ENCODE measurements around the gene NEK4. TPM values are rescaled to one million over a fixed set of nuclear protein-coding genes. Genes with fewer than 3 reads are reported as not detected.

The NEK4 gene
- total and polyA plus RNA-seq, 10 of the 15 experiments (the other 5 are each of a cell fraction or from before 2014, with no cell fraction given), result 7.0 to 29.1 (median 16.4) TPM

DNA sequence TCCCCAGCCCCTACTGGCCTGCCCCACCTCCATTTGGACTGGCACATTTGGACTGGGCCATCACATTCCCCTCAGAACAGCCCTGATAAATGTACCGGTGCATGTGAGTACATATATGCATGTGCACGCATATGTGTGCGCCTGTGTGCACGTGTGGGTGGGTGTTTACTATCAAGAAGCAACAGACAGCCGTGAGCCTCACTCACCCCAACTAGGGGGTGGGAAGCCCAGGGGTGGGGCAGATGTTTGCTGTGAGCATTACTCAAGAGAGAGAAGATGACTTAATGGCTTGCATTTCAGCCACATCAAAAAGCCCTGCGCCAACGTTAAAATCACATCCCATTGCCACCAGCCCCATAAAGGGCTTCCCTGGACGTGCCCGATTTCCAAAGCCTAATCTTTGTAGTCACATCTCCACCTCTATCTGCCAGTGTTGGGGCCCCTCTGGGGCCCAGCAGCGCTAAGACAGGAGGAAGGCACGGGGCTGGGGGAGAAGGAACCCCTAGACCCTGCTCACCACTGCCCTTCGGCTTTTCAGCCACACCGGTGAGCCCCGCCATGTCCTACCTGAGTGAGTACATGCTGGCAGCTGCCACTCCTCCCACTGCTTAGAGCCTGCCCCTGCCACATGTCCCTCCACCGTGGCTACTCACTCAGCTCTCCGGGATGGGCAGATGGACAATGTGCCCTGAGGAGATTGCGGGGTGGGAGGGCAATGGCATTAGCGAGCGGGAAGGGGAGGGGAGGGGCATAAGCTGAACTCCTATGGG, 34.7 kb upstream of the NEK4 start:
- intact Hi-C loops (cut with micrococcal nuclease; ENCODE audit: unreplicated experiment), result no loop called here
- CTCF ChIA-PET, result no interaction called here
- WGBS (ENCODE audit: insufficient coverage, insufficient replicate concordance, low lambda C conversion rate, missing lambda C conversion rate), result 56% methylated on average over 16 of the region's 19 CpGs
- no peak for TF ChIP-seq RAD51 (IDR thresholded peaks at IDR 0.05)
- no peak for TF ChIP-seq WRNIP1 (IDR thresholded peaks at IDR 0.05; ENCODE audit: borderline replicate concordance, low read depth, low read length)
- TF ChIP-seq, protein P1, sequence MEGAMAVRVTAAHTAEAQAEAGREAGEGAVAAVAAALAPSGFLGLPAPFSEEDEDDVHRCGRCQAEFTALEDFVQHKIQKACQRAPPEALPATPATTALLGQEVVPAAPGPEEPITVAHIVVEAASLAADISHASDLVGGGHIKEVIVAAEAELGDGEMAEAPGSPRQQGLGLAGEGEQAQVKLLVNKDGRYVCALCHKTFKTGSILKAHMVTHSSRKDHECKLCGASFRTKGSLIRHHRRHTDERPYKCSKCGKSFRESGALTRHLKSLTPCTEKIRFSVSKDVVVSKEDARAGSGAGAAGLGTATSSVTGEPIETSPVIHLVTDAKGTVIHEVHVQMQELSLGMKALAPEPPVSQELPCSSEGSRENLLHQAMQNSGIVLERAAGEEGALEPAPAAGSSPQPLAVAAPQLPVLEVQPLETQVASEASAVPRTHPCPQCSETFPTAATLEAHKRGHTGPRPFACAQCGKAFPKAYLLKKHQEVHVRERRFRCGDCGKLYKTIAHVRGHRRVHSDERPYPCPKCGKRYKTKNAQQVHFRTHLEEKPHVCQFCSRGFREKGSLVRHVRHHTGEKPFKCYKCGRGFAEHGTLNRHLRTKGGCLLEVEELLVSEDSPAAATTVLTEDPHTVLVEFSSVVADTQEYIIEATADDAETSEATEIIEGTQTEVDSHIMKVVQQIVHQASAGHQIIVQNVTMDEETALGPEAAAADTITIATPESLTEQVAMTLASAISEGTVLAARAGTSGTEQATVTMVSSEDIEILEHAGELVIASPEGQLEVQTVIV (IDR thresholded peaks at IDR 0.05; ENCODE audit: borderline replicate concordance, partially characterized antibody), result no peak
- no peak for TF ChIP-seq EZH2 (IDR thresholded peaks at IDR 0.05; ENCODE audit: borderline replicate concordance, control insufficient read depth, low read depth, low read length)
- TF ChIP-seq GATAD2B (conservative IDR thresholded peaks at IDR 0.05; ENCODE audit: low read depth), result no peak
- TF ChIP-seq IKZF2 (IDR thresholded peaks at IDR 0.05), result no peak
- TF ChIP-seq, protein P2, sequence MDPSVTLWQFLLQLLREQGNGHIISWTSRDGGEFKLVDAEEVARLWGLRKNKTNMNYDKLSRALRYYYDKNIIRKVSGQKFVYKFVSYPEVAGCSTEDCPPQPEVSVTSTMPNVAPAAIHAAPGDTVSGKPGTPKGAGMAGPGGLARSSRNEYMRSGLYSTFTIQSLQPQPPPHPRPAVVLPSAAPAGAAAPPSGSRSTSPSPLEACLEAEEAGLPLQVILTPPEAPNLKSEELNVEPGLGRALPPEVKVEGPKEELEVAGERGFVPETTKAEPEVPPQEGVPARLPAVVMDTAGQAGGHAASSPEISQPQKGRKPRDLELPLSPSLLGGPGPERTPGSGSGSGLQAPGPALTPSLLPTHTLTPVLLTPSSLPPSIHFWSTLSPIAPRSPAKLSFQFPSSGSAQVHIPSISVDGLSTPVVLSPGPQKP (IDR thresholded peaks at IDR 0.05; ENCODE audit: low read depth, low read length), result no peak
- TF ChIP-seq, protein P3, sequence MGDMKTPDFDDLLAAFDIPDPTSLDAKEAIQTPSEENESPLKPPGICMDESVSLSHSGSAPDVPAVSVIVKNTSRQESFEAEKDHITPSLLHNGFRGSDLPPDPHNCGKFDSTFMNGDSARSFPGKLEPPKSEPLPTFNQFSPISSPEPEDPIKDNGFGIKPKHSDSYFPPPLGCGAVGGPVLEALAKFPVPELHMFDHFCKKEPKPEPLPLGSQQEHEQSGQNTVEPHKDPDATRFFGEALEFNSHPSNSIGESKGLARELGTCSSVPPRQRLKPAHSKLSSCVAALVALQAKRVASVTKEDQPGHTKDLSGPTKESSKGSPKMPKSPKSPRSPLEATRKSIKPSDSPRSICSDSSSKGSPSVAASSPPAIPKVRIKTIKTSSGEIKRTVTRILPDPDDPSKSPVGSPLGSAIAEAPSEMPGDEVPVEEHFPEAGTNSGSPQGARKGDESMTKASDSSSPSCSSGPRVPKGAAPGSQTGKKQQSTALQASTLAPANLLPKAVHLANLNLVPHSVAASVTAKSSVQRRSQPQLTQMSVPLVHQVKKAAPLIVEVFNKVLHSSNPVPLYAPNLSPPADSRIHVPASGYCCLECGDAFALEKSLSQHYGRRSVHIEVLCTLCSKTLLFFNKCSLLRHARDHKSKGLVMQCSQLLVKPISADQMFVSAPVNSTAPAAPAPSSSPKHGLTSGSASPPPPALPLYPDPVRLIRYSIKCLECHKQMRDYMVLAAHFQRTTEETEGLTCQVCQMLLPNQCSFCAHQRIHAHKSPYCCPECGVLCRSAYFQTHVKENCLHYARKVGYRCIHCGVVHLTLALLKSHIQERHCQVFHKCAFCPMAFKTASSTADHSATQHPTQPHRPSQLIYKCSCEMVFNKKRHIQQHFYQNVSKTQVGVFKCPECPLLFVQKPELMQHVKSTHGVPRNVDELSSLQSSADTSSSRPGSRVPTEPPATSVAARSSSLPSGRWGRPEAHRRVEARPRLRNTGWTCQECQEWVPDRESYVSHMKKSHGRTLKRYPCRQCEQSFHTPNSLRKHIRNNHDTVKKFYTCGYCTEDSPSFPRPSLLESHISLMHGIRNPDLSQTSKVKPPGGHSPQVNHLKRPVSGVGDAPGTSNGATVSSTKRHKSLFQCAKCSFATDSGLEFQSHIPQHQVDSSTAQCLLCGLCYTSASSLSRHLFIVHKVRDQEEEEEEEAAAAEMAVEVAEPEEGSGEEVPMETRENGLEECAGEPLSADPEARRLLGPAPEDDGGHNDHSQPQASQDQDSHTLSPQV (IDR thresholded peaks at IDR 0.05), result no peak
- TF ChIP-seq KDM1A (IDR thresholded peaks at IDR 0.05; ENCODE audit: borderline replicate concordance), result no peak
- TF ChIP-seq, protein P4, sequence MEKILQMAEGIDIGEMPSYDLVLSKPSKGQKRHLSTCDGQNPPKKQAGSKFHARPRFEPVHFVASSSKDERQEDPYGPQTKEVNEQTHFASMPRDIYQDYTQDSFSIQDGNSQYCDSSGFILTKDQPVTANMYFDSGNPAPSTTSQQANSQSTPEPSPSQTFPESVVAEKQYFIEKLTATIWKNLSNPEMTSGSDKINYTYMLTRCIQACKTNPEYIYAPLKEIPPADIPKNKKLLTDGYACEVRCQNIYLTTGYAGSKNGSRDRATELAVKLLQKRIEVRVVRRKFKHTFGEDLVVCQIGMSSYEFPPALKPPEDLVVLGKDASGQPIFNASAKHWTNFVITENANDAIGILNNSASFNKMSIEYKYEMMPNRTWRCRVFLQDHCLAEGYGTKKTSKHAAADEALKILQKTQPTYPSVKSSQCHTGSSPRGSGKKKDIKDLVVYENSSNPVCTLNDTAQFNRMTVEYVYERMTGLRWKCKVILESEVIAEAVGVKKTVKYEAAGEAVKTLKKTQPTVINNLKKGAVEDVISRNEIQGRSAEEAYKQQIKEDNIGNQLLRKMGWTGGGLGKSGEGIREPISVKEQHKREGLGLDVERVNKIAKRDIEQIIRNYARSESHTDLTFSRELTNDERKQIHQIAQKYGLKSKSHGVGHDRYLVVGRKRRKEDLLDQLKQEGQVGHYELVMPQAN (conservative IDR thresholded peaks at IDR 0.05), result no peak
- no peak for TF ChIP-seq EGR1 (IDR thresholded peaks at IDR 0.05; ENCODE audit: borderline replicate concordance in 1 of 2, low read depth in 2 of 2, low read length in 2 of 2)
- no peak for TF ChIP-seq CREM (IDR thresholded peaks at IDR 0.05; ENCODE audit: low read depth)
- no peak for TF ChIP-seq SP1 (IDR thresholded peaks at IDR 0.05; ENCODE audit: low read depth, low read length)
- no peak for TF ChIP-seq TCF12 (IDR thresholded peaks at IDR 0.05; ENCODE audit: low read depth, low read length)

More for the DNA sequence above, 34.7 kb upstream of the NEK4 start:
- Histone ChIP-seq H3K4me2 (ENCODE audit: control insufficient read depth, insufficient read depth) (no peak overlapping the region), H4K20me1 (ENCODE audit: control insufficient read depth, insufficient read depth) (no peaks in the 10 kb centered on the region; the same call in 1 of the 2 replicates), H3K36me3 (ENCODE audit: control insufficient read depth in 2 of 2, insufficient read depth in 2 of 2, low read length in 1 of 2) (no peaks in the 10 kb centered on the region), H3K9ac (ENCODE audit: control insufficient read depth, insufficient read depth, low read length) (no peak overlapping the region), H3K79me2 (ENCODE audit: control insufficient read depth, insufficient read depth, low read length) (no peaks in the 10 kb centered on the region), H3K27ac (ENCODE audit: control insufficient read depth, insufficient read depth) (no peak overlapping the region), H2AFZ (ENCODE audit: control insufficient read depth, low read depth, low read length) (no peak overlapping the region), H3K9me3 (replicated peaks; ENCODE audit: control insufficient read depth, insufficient read depth, low read length) (no peaks in the 10 kb centered on the region), H3K4me1 (ENCODE audit: control insufficient read depth, insufficient read depth, low read length) (no peaks in the 10 kb centered on the region), H3K4me3 (no peak overlapping the region), H3K27me3 (replicated peaks in 1 of 2; ENCODE audit: control insufficient read depth in 2 of 2, insufficient read depth in 2 of 2, low read length in 1 of 2) (no peaks in the 10 kb centered on the region)
- ChIA-PET RAD21 (ENCODE audit: unreplicated experiment) (no interaction called here), SMC1A (ENCODE audit: uncharacterized antibody, unreplicated experiment) (no interaction called here), POLR2A (no interaction called here)
- DNase-seq (ENCODE audit: low read depth, low spot score) (no peak), FAIRE-seq (no peak), ATAC-seq (no peak)
- no TSS peak for BruUV-seq (replicated peaks)
- in situ Hi-C loops (cut with MboI), result no loop called here

Measured in GM12878 (cell line).